Testis (tissue), 2 donors: ENCODE measurements around the gene PCDHGA2.

ENCODE experiments used
- CTCF ChIP-seq, 3 experiments: fragments of 450-650 bp in 2 of 3; fragments of 200-600 bp in 1 of 3; sonication (generic) in 1 of 3; IDR thresholded peaks; one replicate each; pipeline ENCODE4 v1.5.1; 2016 to 2019; ENCODE audit warnings: antibody characterized with exemption in 3 of 3, mild to moderate bottlenecking in 2 of 3, moderate library complexity in 1 of 3
- POLR2A ChIP-seq: fragments of 450-650 bp; IDR thresholded peaks from one replicate; pipeline ENCODE4 v1.6.1; 2017; ENCODE audit warnings: antibody characterized with exemption, mild to moderate bottlenecking, moderate library complexity

GRCh38 chr5:141384471-141385267, 46.1 kb downstream of the PCDHGA2 start:
- no peak for TF ChIP-seq CTCF (IDR thresholded peaks at IDR 0.05)
- TF ChIP-seq POLR2A: no peak
